ENCODE data around the gene MAN1B1. TPM values are rescaled to one million over a fixed set of nuclear protein-coding genes. Genes with fewer than 3 reads are reported as not detected.

MAN1B1 gene
- polyA plus RNA-seq, 1 donor (not counting 4 experiments of a cell fraction or from before 2014, with no cell fraction given) = 34.3 TPM

DNA sequence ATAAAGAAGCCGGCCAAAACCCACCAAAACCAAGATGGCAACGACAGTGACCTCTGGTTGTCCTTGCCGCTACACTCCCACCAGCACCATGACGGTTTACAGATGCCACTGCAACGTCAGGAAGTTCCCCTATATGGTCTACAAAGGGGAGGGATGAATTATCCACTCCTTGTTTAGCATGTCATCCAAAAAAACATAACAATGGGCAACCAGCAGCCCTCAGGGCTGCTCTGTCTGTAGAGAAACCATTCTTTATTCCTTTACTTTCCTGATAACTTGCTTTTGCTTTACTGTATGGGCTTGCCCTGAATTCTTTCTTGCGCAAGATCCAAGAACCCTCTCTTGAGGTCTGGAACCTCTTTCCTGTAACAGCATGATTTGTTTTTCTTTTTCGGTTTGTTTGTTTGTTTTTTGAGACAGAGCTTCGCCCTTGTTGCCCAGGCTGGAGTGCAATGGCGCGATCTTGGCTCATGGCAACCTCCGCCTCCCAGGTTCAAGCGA lies 11.5 kb upstream of the MAN1B1 start:
- DNase-seq (ENCODE audit: low read depth, low spot score) (no peak), FAIRE-seq (no peak)
- H3K79me2 ChIP-seq (ENCODE audit: control insufficient read depth, insufficient read depth, low read length) = no peaks in the 10 kb centered on the region
- no peak for TF ChIP-seq CTCF (optimal IDR thresholded peaks at IDR 0.05 in 1 of 3, IDR thresholded peaks at IDR 0.05 in 1 of 3, conservative IDR thresholded peaks at IDR 0.05 in 1 of 3; ENCODE audit: extremely low read depth in 1 of 3, insufficient read depth in 2 of 3, low read length in 3 of 3)
- no peak for TF ChIP-seq EZH2 (IDR thresholded peaks at IDR 0.05; ENCODE audit: low read length)
- H3K27me3 ChIP-seq (ENCODE audit: control insufficient read depth, extremely low read depth, insufficient read depth, low read length) = no peaks in the 10 kb centered on the region
- H3K4me2 ChIP-seq (ENCODE audit: control insufficient read depth, extremely low read depth, insufficient read depth, low read depth, low read length) = no peak overlapping the region
- H3K9me3 ChIP-seq (ENCODE audit: control insufficient read depth, low read depth, low read length) = no peaks in the 10 kb centered on the region
- peaks cover 0 to under 1% of the 10 kb centered on the region in 2 experiments for H3K36me3 ChIP-seq (ENCODE audit: control insufficient read depth in 2 of 2, extremely low read depth in 1 of 2, insufficient read depth in 2 of 2, low read length in 2 of 2)
- peaks cover 11% of the 10 kb centered on the region for H3K4me1 ChIP-seq (ENCODE audit: control insufficient read depth, extremely low read depth, insufficient read depth, low read length)
- dilution Hi-C loops (cut with MboI; ENCODE audit: extremely low pct_ligation_motif_present, low sequenced_read_pairs) = no loop called here
- no peaks in the 10 kb centered on the region for H4K20me1 ChIP-seq (ENCODE audit: control insufficient read depth, extremely low read depth, insufficient read depth, low read length)
- H3K9ac ChIP-seq (ENCODE audit: control insufficient read depth, extremely low read depth, insufficient read depth, low read length) = no peak overlapping the region
- no peak overlapping the region for H3K4me3 ChIP-seq (ENCODE audit: control insufficient read depth in 2 of 3, extremely low read depth in 1 of 3, insufficient read depth in 2 of 3, low read depth in 1 of 3, low read length in 3 of 3)
- no peak overlapping the region for H3K27ac ChIP-seq (ENCODE audit: control insufficient read depth, insufficient read depth, low read length)
- H3K9me1 ChIP-seq (ENCODE audit: control insufficient read depth, extremely low read depth, insufficient read depth, low read length) = no peaks in the 10 kb centered on the region
- H2AFZ ChIP-seq (ENCODE audit: control insufficient read depth, low read length) = no peak overlapping the region

- Histone ChIP-seq H3K36me3 (ENCODE audit: control insufficient read depth in 2 of 2, extremely low read depth in 1 of 2, insufficient read depth in 2 of 2, low read length in 2 of 2) (peaks cover 0 to 5% of the 10 kb centered on the region in 2 experiments), H3K4me2 (ENCODE audit: control insufficient read depth, extremely low read depth, insufficient read depth, low read depth, low read length) (no peak overlapping the region), H3K79me2 (ENCODE audit: control insufficient read depth, insufficient read depth, low read length) (no peaks in the 10 kb centered on the region), H3K9me3 (ENCODE audit: control insufficient read depth, low read depth, low read length) (no peaks in the 10 kb centered on the region), H3K27ac (ENCODE audit: control insufficient read depth, insufficient read depth, low read length) (no peak overlapping the region), H3K9me1 (ENCODE audit: control insufficient read depth, extremely low read depth, insufficient read depth, low read length) (no peaks in the 10 kb centered on the region), H3K4me1 (ENCODE audit: control insufficient read depth, extremely low read depth, insufficient read depth, low read length) (peaks cover 11% of the 10 kb centered on the region), H2AFZ (ENCODE audit: control insufficient read depth, low read length) (no peak overlapping the region), H3K27me3 (ENCODE audit: control insufficient read depth, extremely low read depth, insufficient read depth, low read length) (no peaks in the 10 kb centered on the region), H3K4me3 (ENCODE audit: control insufficient read depth in 2 of 3, extremely low read depth in 1 of 3, insufficient read depth in 2 of 3, low read depth in 1 of 3, low read length in 3 of 3) (no peak overlapping the region), H4K20me1 (ENCODE audit: control insufficient read depth, extremely low read depth, insufficient read depth, low read length) (no peaks in the 10 kb centered on the region), H3K9ac (ENCODE audit: control insufficient read depth, extremely low read depth, insufficient read depth, low read length) (no peak overlapping the region)
- DNase-seq (ENCODE audit: low read depth, low spot score) = no peak
- dilution Hi-C loops (cut with MboI; ENCODE audit: extremely low pct_ligation_motif_present, low sequenced_read_pairs) = no loop called here
- TF ChIP-seq CTCF (optimal IDR thresholded peaks at IDR 0.05 in 1 of 3, IDR thresholded peaks at IDR 0.05 in 1 of 3, conservative IDR thresholded peaks at IDR 0.05 in 1 of 3; ENCODE audit: extremely low read depth in 1 of 3, insufficient read depth in 2 of 3, low read length in 3 of 3) = no peak
- TF ChIP-seq EZH2 (IDR thresholded peaks at IDR 0.05; ENCODE audit: low read length) = no peak
- FAIRE-seq = no peak
Observed at GRCh38 chr9:137076636-137077009, 10.2 kb upstream of the MAN1B1 start.

All from keratinocyte (primary cell).